HUES6 (cell line): Measurements from ENCODE around the gene ERCC5.

Source experiments
- H3K27ac ChIP-seq: 2 replicates; pipeline ENCODE4 v1.7.0; 2013; ENCODE audit warnings: low read depth, mild to moderate bottlenecking, low read length, inconsistent platforms
- H3K27me3 ChIP-seq: 2 replicates; pipeline ENCODE4 v1.6.1; 2013; ENCODE audit warnings: low read length; ENCODE audit not compliant: control insufficient read depth, insufficient read depth
- H3K36me3 ChIP-seq: 2 replicates; pipeline ENCODE4 v1.6.1; 2013; ENCODE audit warnings: low read length; ENCODE audit not compliant: control insufficient read depth, insufficient read depth
- H3K4me1 ChIP-seq: 2 replicates; pipeline ENCODE4 v1.6.1; 2013; ENCODE audit warnings: low read length; ENCODE audit not compliant: control insufficient read depth, insufficient read depth
- H3K4me3 ChIP-seq: 2 replicates; pipeline ENCODE4 v1.5.1; 2013; ENCODE audit warnings: low read depth, low read length
- H3K9ac ChIP-seq: one replicate; pipeline ENCODE4 v1.6.1; 2013; ENCODE audit warnings: mild to moderate bottlenecking, low read length
- H3K9me3 ChIP-seq: 2 replicates; pipeline ENCODE4 v1.6.1; 2013; ENCODE audit warnings: low read depth, low read length; ENCODE audit not compliant: control insufficient read depth, insufficient read depth

Gene ERCC5

GRCh38 chr13:102907016-102907756 lies 61.4 kb downstream of the ERCC5 start:
- Histone ChIP-seq H3K27ac (no peak overlapping the region), H3K4me1 (peaks cover 3% of the 10 kb centered on the region; the same call in 1 of the 2 replicates), H3K27me3 (no peaks in the 10 kb centered on the region), H3K36me3 (no peaks in the 10 kb centered on the region), H3K9ac (no peak overlapping the region), H3K4me3 (no peak overlapping the region), H3K9me3 (no peaks in the 10 kb centered on the region)

- Histone ChIP-seq H3K9ac (no peak overlapping the region), H3K4me1 (no peaks in the 10 kb centered on the region), H3K9me3 (no peaks in the 10 kb centered on the region), H3K27ac (no peak overlapping the region), H3K4me3 (no peak overlapping the region), H3K27me3 (no peaks in the 10 kb centered on the region), H3K36me3 (no peaks in the 10 kb centered on the region)
These were observed 62.2 kb downstream of the ERCC5 start for GRCh38 chr13:102907886-102908515.

- Histone ChIP-seq H3K4me3 (no peak overlapping the region), H3K9ac (no peak overlapping the region), H3K36me3 (no peaks in the 10 kb centered on the region), H3K27ac (no peak overlapping the region), H3K9me3 (no peaks in the 10 kb centered on the region), H3K27me3 (no peaks in the 10 kb centered on the region), H3K4me1 (no peaks in the 10 kb centered on the region)
These were observed 64.1 kb downstream of the ERCC5 start for GRCh38 chr13:102909971-102910370.

GRCh38 chr13:102911336-102911735 lies 65.5 kb downstream of the ERCC5 start:
- H3K4me3 ChIP-seq: no peak overlapping the region
- no peaks in the 10 kb centered on the region for H3K4me1 ChIP-seq
- no peaks in the 10 kb centered on the region for H3K27me3 ChIP-seq
- H3K9ac ChIP-seq: no peak overlapping the region
- no peaks in the 10 kb centered on the region for H3K36me3 ChIP-seq
- H3K27ac ChIP-seq: no peak overlapping the region
- H3K9me3 ChIP-seq: no peaks in the 10 kb centered on the region

GRCh38 chr13:102912599-102912998 lies 66.8 kb downstream of the ERCC5 start:
- Histone ChIP-seq H3K36me3 (no peaks in the 10 kb centered on the region), H3K9ac (no peak overlapping the region), H3K27ac (no peak overlapping the region), H3K9me3 (no peaks in the 10 kb centered on the region), H3K4me3 (no peak overlapping the region), H3K4me1 (no peaks in the 10 kb centered on the region), H3K27me3 (no peaks in the 10 kb centered on the region)

GRCh38 chr13:102913914-102914313 lies 68.1 kb downstream of the ERCC5 start:
- no peak overlapping the region for H3K27ac ChIP-seq
- no peak overlapping the region for H3K9ac ChIP-seq
- H3K9me3 ChIP-seq: peaks cover 3% of the 10 kb centered on the region; the same call in 1 of the 2 replicates
- no peaks in the 10 kb centered on the region for H3K36me3 ChIP-seq
- H3K4me3 ChIP-seq: no peak overlapping the region
- no peaks in the 10 kb centered on the region for H3K27me3 ChIP-seq
- H3K4me1 ChIP-seq: no peaks in the 10 kb centered on the region

- Histone ChIP-seq H3K4me3 (no peak overlapping the region), H3K27ac (no peak overlapping the region), H3K9ac (no peak overlapping the region), H3K36me3 (no peaks in the 10 kb centered on the region), H3K4me1 (no peaks in the 10 kb centered on the region), H3K27me3 (no peaks in the 10 kb centered on the region), H3K9me3 (peaks cover 3% of the 10 kb centered on the region; the same call in 1 of the 2 replicates)
These were observed 68.6 kb downstream of the ERCC5 start for GRCh38 chr13:102914339-102914930.

- Histone ChIP-seq H3K9me3 (peaks cover 3% of the 10 kb centered on the region; the same call in 1 of the 2 replicates), H3K27me3 (no peaks in the 10 kb centered on the region), H3K27ac (no peak overlapping the region), H3K9ac (no peak overlapping the region), H3K4me3 (no peak overlapping the region), H3K36me3 (no peaks in the 10 kb centered on the region), H3K4me1 (no peaks in the 10 kb centered on the region)
These were observed 69.6 kb downstream of the ERCC5 start for GRCh38 chr13:102915393-102915930.

GRCh38 chr13:102917019-102917418 lies 71.2 kb downstream of the ERCC5 start:
- Histone ChIP-seq H3K27me3 (no peaks in the 10 kb centered on the region), H3K36me3 (no peaks in the 10 kb centered on the region), H3K9me3 (peaks cover 3% of the 10 kb centered on the region; the same call in 1 of the 2 replicates), H3K9ac (no peak overlapping the region), H3K27ac (no peak overlapping the region), H3K4me1 (no peaks in the 10 kb centered on the region), H3K4me3 (no peak overlapping the region)

GRCh38 chr13:102922184-102922583 lies 76.4 kb downstream of the ERCC5 start:
- H3K27ac ChIP-seq: no peak overlapping the region
- no peak overlapping the region for H3K4me3 ChIP-seq
- no peaks in the 10 kb centered on the region for H3K4me1 ChIP-seq
- H3K9ac ChIP-seq: no peak overlapping the region
- H3K9me3 ChIP-seq: peaks cover 3% of the 10 kb centered on the region; the same call in 1 of the 2 replicates
- H3K27me3 ChIP-seq: no peaks in the 10 kb centered on the region
- H3K36me3 ChIP-seq: no peaks in the 10 kb centered on the region
